Pancreas (tissue), 10 donors: ENCODE results near the gene C9. TPM values are rescaled to one million over a fixed set of nuclear protein-coding genes. Genes with fewer than 3 reads are reported as not detected.

ENCODE experiments used
- ATAC-seq, 4 donors: fragments of 200-7000 bp; cut with Tn5 transposase; one replicate each; pipeline versions ENCODE4 v1.8.0 to v1.9.1; 2020; ENCODE audit warnings: mild to moderate bottlenecking in 4 of 4, moderate library complexity in 4 of 4
- DNase-seq, 6 donors: peaks; one replicate each; pipeline ENCODE4 v3.0.0-alpha.2; 2020
- FAIRE-seq: peaks from 2 replicates; lab custom pipeline; 2012; peaks lifted over from hg19 to GRCh38; lab: Jason Lieb, UNC
- H3K27ac ChIP-seq, 4 donors: fragments of 200-600 bp; sonication (generic); 1 replicate in 3 of 4; 2 replicates in 1 of 4; pipeline versions ENCODE4 v1.5.0 to v1.8.0; 2020
- H3K27me3 ChIP-seq, 4 donors: fragments of 200-600 bp; one replicate each; pipeline ENCODE4 v1.8.0; 2021
- H3K36me3 ChIP-seq, 3 donors: fragments of 200-600 bp; sonication (generic) in 1 of 3; one replicate each; pipeline versions ENCODE4 v1.5.0 to v1.8.0; 2020 to 2021
- H3K4me1 ChIP-seq, 3 donors: fragments of 200-600 bp; one replicate each; pipeline ENCODE4 v1.8.0; 2021
- H3K4me3 ChIP-seq, 4 donors: fragments of 200-600 bp; sonication (generic) in 2 of 4; one replicate each; pipeline versions ENCODE4 v1.5.0 to v1.8.0; 2020 to 2021
- H3K9me3 ChIP-seq, 4 donors: fragments of 200-600 bp; one replicate each; pipeline ENCODE4 v1.8.0; 2021
- WGBS, 2 donors: extraction: QIAGEN DNeasy Blood & Tissue Kit; methylation state at CpG; one replicate each; pipeline ENCODE4 v1.1.7; 2013; 5-methylcytosine and 5-hydroxymethylcytosine counted together
- intact Hi-C, 3 donors: fragments of 100-400 bp; cut with DNase I; formaldehyde crosslinking; loops; one replicate each; pipeline versions ENCODE4 v1.11.1 to v1.14.2; 2022
- polyA plus RNA-seq, 2 donors: library from polyadenylated mRNA; stranded (reverse); fragments of 200-250 nt; gene quantifications; one replicate each; pipeline ENCODE4 v1.2.3, GENCODE V29; 2013
- total RNA-seq, 6 donors: library from RNA; stranded (reverse); fragmentation: NEBNext Ultra II Directional in 4 of 6; extraction: Animal tissue kit (Norgen Biotek cat#: 25700) in 4 of 6; gene quantifications; one replicate each; pipeline versions ENCODE4 v1.2.1 to v1.2.4, GENCODE V29; 2021 to 2023
- TF ChIP-seq, protein P1 (sequence below), 4 donors: fragments of 200-600 bp; sonication (generic) in 3 of 4; IDR thresholded peaks; one replicate each; pipeline versions ENCODE4 v1.5.0 to v1.8.0; 2021; ENCODE audit warnings: antibody characterized with exemption in 4 of 4
- donor health status: healthy with polysubstance abuse.
- donor health status: DM: no; HTN: no; CAD: no; lungs with moderate emphysema.
- donor health status: DM: no; HTN: no; CAD: no.
- donor health status: control.
- donor health status: control.
- donor health status: Bipolar disorder and iron deficiency.
- donor health status: DM: yes; HTN: yes; CAD: no.
- donor health status: DM: no; HTN: no; CAD: no.
- donor health status: DM: no; HTN: no; CAD: no.
- donor health status: DM: yes; HTN: yes; CAD: no.

C9 gene
- total RNA-seq = under 1 TPM in 1 of 6 donors, not detected in 5; 0.82 TPM
- polyA plus RNA-seq = not detected

DNA sequence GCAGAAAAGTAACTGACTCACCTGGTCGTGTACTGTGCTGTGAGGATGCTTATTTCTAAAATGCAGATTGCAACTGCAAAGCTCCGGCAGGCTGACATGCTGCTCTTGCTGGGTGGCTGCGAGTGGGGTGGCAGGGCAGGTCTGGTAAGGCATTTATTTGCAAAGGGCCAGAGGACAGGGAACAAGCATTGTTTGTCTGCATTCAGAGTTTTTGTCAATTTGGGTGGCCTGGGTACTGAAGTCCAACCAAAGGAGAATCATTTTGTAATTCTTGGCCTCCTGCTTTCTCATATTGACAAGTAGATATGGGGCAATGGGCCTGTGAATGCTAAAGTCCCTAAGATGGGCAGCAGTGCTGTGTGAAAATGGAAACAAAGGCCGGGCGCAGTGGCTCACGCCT is at the start of gene C9:
Gene C9 (minus strand): TSS at position 129 of the 400 bp plus-strand sequence. CDS start 31 bp downstream, at position 98.
- H3K36me3 ChIP-seq = no peaks in the 10 kb centered on the region
- no peaks in the 10 kb centered on the region for H3K4me1 ChIP-seq
- TF ChIP-seq, protein P1, sequence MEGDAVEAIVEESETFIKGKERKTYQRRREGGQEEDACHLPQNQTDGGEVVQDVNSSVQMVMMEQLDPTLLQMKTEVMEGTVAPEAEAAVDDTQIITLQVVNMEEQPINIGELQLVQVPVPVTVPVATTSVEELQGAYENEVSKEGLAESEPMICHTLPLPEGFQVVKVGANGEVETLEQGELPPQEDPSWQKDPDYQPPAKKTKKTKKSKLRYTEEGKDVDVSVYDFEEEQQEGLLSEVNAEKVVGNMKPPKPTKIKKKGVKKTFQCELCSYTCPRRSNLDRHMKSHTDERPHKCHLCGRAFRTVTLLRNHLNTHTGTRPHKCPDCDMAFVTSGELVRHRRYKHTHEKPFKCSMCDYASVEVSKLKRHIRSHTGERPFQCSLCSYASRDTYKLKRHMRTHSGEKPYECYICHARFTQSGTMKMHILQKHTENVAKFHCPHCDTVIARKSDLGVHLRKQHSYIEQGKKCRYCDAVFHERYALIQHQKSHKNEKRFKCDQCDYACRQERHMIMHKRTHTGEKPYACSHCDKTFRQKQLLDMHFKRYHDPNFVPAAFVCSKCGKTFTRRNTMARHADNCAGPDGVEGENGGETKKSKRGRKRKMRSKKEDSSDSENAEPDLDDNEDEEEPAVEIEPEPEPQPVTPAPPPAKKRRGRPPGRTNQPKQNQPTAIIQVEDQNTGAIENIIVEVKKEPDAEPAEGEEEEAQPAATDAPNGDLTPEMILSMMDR (IDR thresholded peaks at IDR 0.05) = no peak
- ATAC-seq (no peak), FAIRE-seq (no peak), DNase-seq (no peak)
- no peak within 1 kb of the TSS for H3K4me3 ChIP-seq
- H3K9me3 ChIP-seq = no peaks in the 10 kb centered on the region
- H3K27ac ChIP-seq = no peak within 1 kb of the TSS
- intact Hi-C loops = no loop called here
- H3K27me3 ChIP-seq = no peaks in the 10 kb centered on the region
- 55 to 57% methylated on average over 6 of the region's 6 CpGs for WGBS, 2 donors

DNA sequence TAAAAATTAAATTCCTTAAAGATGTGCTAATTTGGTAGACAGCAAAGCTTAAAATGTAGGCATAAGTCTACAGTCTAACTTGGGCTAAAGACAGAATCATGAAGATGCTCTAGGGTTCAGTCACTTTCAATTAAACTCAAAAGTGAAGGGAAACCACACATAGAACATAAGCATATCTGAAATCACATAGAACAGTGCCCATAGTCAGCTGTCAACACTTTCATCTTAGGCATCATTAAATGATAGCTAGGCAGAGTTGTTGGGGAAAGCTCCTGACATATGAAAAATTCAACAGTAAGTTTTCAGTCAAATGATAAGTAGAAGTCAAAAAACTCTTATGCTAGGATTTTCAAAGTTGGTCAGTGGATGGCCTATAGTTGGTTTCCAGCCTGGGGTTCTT is 49.5 kb upstream of the C9 start:
- Histone ChIP-seq H3K27me3 (no peaks in the 10 kb centered on the region), H3K36me3 (no peaks in the 10 kb centered on the region), H3K27ac (no peak overlapping the region), H3K9me3 (no peaks in the 10 kb centered on the region), H3K4me1 (peaks cover 0 to 6% (median 4%) of the 10 kb centered on the region in 3 donors), H3K4me3 (no peak overlapping the region)
- DNase-seq (no peak), FAIRE-seq (no peak), ATAC-seq (no peak)
- TF ChIP-seq, protein P1 (IDR thresholded peaks at IDR 0.05) = no peak
- intact Hi-C loops = no loop called here

DNA sequence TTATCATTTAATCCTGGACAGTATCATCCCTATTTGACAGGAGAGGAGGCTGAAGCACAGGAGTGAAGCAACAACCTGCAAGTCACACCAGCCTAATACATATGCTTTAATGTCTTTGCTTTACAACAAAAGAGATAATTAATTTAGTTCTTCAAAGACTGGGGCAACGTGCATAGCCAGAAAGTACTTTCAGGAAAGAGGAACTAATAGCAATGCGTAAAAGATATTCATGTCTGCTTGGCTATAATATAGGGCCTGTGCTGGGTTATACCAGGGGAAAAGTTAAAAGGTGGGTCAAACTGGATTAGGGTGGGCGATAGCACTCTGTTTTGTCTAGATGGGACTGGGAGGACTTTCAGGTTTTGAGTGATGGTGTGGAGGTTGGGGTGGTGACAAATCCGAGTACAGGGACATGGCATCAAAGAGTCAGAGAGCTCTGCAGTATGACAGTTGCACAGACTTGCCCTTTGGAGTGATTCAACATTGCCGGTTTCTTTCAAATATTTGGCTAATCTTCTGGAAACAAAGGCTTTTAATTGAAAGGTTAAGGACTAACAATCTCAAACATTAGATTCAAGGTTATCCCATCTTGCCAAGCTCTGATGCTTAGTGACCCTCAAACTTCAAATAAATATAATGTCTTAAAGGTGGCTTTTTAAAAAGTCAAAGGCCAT is 48.6 kb upstream of the C9 start:
- H3K4me3 ChIP-seq = no peak overlapping the region
- H3K4me1 ChIP-seq = peaks cover 0 to 8% (median 4%) of the 10 kb centered on the region in 3 donors
- no peak for DNase-seq
- no peak overlapping the region for H3K27ac ChIP-seq
- FAIRE-seq = no peak
- WGBS, 2 donors = 53 to 58% methylated on average over 5 of the region's 5 CpGs
- intact Hi-C loops = no loop called here
- peak in 1 of 4 donors; percentile 10 for ATAC-seq
- H3K36me3 ChIP-seq = no peaks in the 10 kb centered on the region
- H3K27me3 ChIP-seq = no peaks in the 10 kb centered on the region
- TF ChIP-seq, protein P1 (IDR thresholded peaks at IDR 0.05) = no peak
- H3K9me3 ChIP-seq = no peaks in the 10 kb centered on the region

DNA sequence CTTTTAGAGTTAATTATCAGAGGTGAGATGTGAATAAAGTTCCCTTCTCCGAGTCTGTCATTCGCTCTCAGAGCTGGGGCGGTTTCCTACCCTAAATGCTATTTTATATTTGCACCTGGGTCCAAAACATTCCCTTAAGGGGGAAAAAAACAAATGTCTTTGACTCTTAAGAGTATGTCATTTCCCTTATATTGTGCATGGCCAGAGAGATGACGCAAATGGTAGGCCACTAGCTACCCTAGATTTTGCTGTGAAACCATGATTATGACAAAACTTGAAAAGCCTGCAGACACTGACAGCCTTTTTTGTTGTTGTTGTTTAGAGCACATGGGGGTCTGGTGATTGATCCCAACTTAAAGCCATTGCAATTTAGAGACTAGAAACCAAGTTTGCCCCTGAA is 47.7 kb upstream of the C9 start:
- FAIRE-seq = no peak
- WGBS, 2 donors = 85 to 94% methylated on average over 4 of the region's 4 CpGs
- TF ChIP-seq, protein P1 (IDR thresholded peaks at IDR 0.05) = no peak
- intact Hi-C loops = no loop called here
- no peak for DNase-seq
- H3K27ac ChIP-seq = peak overlapping the region in 1 of 4 donors; percentile 14
- no peaks in the 10 kb centered on the region for H3K27me3 ChIP-seq
- no peaks in the 10 kb centered on the region for H3K9me3 ChIP-seq
- ATAC-seq = no peak
- H3K36me3 ChIP-seq = no peaks in the 10 kb centered on the region
- H3K4me1 ChIP-seq = peaks cover 0 to 8% (median 4%) of the 10 kb centered on the region in 3 donors
- H3K4me3 ChIP-seq = no peak overlapping the region

DNA sequence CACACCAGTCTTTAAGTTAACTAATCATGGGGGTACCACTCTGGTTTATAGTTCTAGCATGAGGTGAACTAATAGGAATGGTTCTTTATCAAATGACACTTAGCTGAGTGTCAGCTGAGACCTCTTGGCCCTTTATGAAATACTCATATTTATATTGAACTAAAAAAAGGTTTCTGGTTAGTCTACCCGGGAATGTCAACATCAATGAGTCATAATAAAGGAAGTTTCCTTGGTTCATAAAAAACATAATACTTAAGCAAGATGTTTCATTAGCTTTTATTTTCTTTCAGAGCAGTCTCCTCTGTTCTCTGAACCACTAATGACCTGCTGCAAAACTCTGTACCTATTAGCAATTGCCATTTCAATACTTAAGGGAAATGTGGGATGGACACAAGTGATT is 46.8 kb upstream of the C9 start:
- intact Hi-C loops = no loop called here
- no peaks in the 10 kb centered on the region for H3K9me3 ChIP-seq
- FAIRE-seq = no peak
- TF ChIP-seq, protein P1 (IDR thresholded peaks at IDR 0.05) = no peak
- DNase-seq = no peak
- ATAC-seq = peak in 3 of 4 donors; percentile 9 to 65 (median 61)
- H3K27ac ChIP-seq = peak overlapping the region in 2 of 4 donors; percentile 14 to 39
- 12 to 17% methylated on average over 1 of the region's 1 CpG for WGBS, 2 donors
- peaks cover 0 to 8% (median 4%) of the 10 kb centered on the region in 3 donors for H3K4me1 ChIP-seq
- H3K36me3 ChIP-seq = no peaks in the 10 kb centered on the region
- no peaks in the 10 kb centered on the region for H3K27me3 ChIP-seq
- no peak overlapping the region for H3K4me3 ChIP-seq
